ENCODE results near the gene PTPRZ1.

The PTPRZ1 gene

GRCh38 chr7:122092964-122093797, 220.2 kb downstream of the PTPRZ1 start:
- peak; percentile 83 for DNase-seq
- TF ChIP-seq CTCF (IDR thresholded peaks at IDR 0.05; ENCODE audit: low read depth, low read length, missing control alignments) = peak; percentile 93
- in situ Hi-C loops (cut with HindIII; ENCODE audit: low pct_ligation_motif_present, low sequenced_read_pairs) = no loop called here

GRCh38 chr7:122094549-122094948, 221.6 kb downstream of the PTPRZ1 start:
- TF ChIP-seq CTCF (IDR thresholded peaks at IDR 0.05; ENCODE audit: low read depth, low read length, missing control alignments) = no peak

More at GRCh38 chr7:122092964-122093797, 220.2 kb downstream of the PTPRZ1 start:
- Histone ChIP-seq H3K27me3 (replicated peaks) (no peaks in the 10 kb centered on the region), H3K36me3 (replicated peaks) (no peaks in the 10 kb centered on the region), H3K4me3 (ENCODE audit: low read depth, low read length) (no peak overlapping the region), H3K27ac (no peak overlapping the region)

GRCh38 chr7:122095642-122096041, 222.7 kb downstream of the PTPRZ1 start:
- in situ Hi-C loops (cut with HindIII; ENCODE audit: low pct_ligation_motif_present, low sequenced_read_pairs) = no loop called here

More at GRCh38 chr7:122094549-122094948, 221.6 kb downstream of the PTPRZ1 start:
- no peak overlapping the region for H3K27ac ChIP-seq
- no peaks in the 10 kb centered on the region for H3K27me3 ChIP-seq (replicated peaks)
- H3K4me3 ChIP-seq (ENCODE audit: low read depth, low read length) = no peak overlapping the region
- in situ Hi-C loops (cut with HindIII; ENCODE audit: low pct_ligation_motif_present, low sequenced_read_pairs) = no loop called here
- DNase-seq = no peak
- no peaks in the 10 kb centered on the region for H3K36me3 ChIP-seq (replicated peaks)

GRCh38 chr7:122100021-122100420, 227.1 kb downstream of the PTPRZ1 start:
- Histone ChIP-seq H3K27me3 (replicated peaks) (no peaks in the 10 kb centered on the region), H3K27ac (no peak overlapping the region), H3K4me3 (ENCODE audit: low read depth, low read length) (no peak overlapping the region), H3K36me3 (replicated peaks) (no peaks in the 10 kb centered on the region)
- in situ Hi-C loops (cut with HindIII; ENCODE audit: low pct_ligation_motif_present, low sequenced_read_pairs) = no loop called here
- TF ChIP-seq CTCF (IDR thresholded peaks at IDR 0.05; ENCODE audit: low read depth, low read length, missing control alignments) = no peak
- DNase-seq = no peak

More at GRCh38 chr7:122095642-122096041, 222.7 kb downstream of the PTPRZ1 start:
- TF ChIP-seq CTCF (IDR thresholded peaks at IDR 0.05; ENCODE audit: low read depth, low read length, missing control alignments) = no peak
- Histone ChIP-seq H3K27ac (no peak overlapping the region), H3K36me3 (replicated peaks) (no peaks in the 10 kb centered on the region), H3K27me3 (replicated peaks) (no peaks in the 10 kb centered on the region), H3K4me3 (ENCODE audit: low read depth, low read length) (no peak overlapping the region)
- DNase-seq = no peak

- no peak overlapping the region for H3K4me3 ChIP-seq (ENCODE audit: low read depth, low read length)
- no peak overlapping the region for H3K27ac ChIP-seq
- H3K27me3 ChIP-seq (replicated peaks) = no peaks in the 10 kb centered on the region
- H3K36me3 ChIP-seq (replicated peaks) = no peaks in the 10 kb centered on the region
- no peak for TF ChIP-seq CTCF (IDR thresholded peaks at IDR 0.05; ENCODE audit: low read depth, low read length, missing control alignments)
- in situ Hi-C loops (cut with HindIII; ENCODE audit: low pct_ligation_motif_present, low sequenced_read_pairs) = no loop called here
- DNase-seq = no peak
Observed at GRCh38 chr7:122103064-122103463, 230.1 kb downstream of the PTPRZ1 start.
